ENCODE data around the gene HACD2. TPM values are rescaled to one million over a fixed set of nuclear protein-coding genes. Genes with fewer than 3 reads are reported as not detected.
"Not testable (repeated sequence)": the region's sequence is repeated elsewhere in the genome, so short reads cannot be mapped to it uniquely, and the experiment has no call there.

Gene HACD2
- polyA plus RNA-seq, 1 of the 3 experiments (the other 2 are of a cell fraction) = 13.8 TPM

DNA sequence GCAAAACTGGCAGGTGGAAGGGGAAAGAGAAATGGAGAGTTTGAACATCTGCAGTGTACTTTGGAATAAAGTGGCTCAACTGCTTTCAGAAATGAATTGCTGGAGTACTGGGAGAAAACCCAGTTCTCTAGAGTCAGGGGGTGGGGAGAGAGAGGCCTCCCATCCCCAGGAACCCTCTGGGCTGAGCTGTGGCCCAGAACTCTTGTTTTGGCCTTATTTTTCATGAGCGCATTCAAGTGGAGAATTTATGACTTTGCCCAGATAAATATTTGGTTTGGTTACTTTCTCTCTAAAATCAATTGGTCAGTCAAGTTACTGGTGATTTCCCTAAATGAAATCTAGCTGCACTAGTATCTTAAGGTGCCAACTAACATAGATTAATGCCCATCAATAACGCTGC is 28.7 kb upstream of the HACD2 start:
- Histone ChIP-seq H3K9me2 (no peaks in the 10 kb centered on the region), H3K4me3 (ENCODE audit: low read depth in 2 of 2, low read length in 1 of 2) (no peak overlapping the region), H4K20me1 (ENCODE audit: insufficient read depth) (no peaks in the 10 kb centered on the region), H3K4me1 (ENCODE audit: control insufficient read depth in 1 of 2, insufficient read depth in 2 of 2, low read depth in 1 of 2, low read length in 1 of 2) (no peaks in the 10 kb centered on the region; a peak in 1 of 4 replicates), H3K9ac (no peak overlapping the region), H3K4me2 (no peak overlapping the region), H3K79me2 (ENCODE audit: insufficient read depth) (peaks cover 5% of the 10 kb centered on the region; the same call in 1 of the 2 replicates), H3K27ac (ENCODE audit: low read depth in 2 of 2, low read length in 1 of 2) (no peak overlapping the region), H3K36me3 (replicated peaks in 1 of 2; ENCODE audit: control insufficient read depth in 1 of 2, insufficient read depth in 2 of 2, low read length in 1 of 2) (peaks cover 76 to 83% of the 10 kb centered on the region in 2 experiments), H3K27me3 (ENCODE audit: insufficient read depth) (no peaks in the 10 kb centered on the region), H2AFZ (ENCODE audit: low read depth) (no peak overlapping the region), H3F3A (replicated peaks; ENCODE audit: insufficient read depth) (peaks cover 27% of the 10 kb centered on the region), H3K9me3 (no peaks in the 10 kb centered on the region)
- DNase-seq = no peak
- 100% methylated on average over 2 of the region's 2 CpGs for WGBS (ENCODE audit: low lambda C conversion rate)
- ChIA-PET POLR2A (no interaction called here), CTCF (interaction anchor here (1.0 to 1.9 kb wide), 2 partner anchors 11 to 39 kb away, joined by 3 to 7 read pairs; no protein-coding TSS in a partner anchor)
- TF ChIP-seq ELF1 (IDR thresholded peaks at IDR 0.05) (no peak), RXRA (IDR thresholded peaks at IDR 0.05; ENCODE audit: borderline replicate concordance, low read depth) (no peak), RFX5 (IDR thresholded peaks at IDR 0.05; ENCODE audit: low read length) (no peak), FOXM1 (IDR thresholded peaks at IDR 0.05; ENCODE audit: low read depth) (no peak), RAD21 (IDR thresholded peaks at IDR 0.05; ENCODE audit: low read length) (no peak), EZH2phosphoT487 (IDR thresholded peaks at IDR 0.05; ENCODE audit: borderline replicate concordance, low read depth) (no peak), GABPA (IDR thresholded peaks at IDR 0.05; ENCODE audit: low read depth) (no peak), FOXJ3 (CRISPR knock-in tag; IDR thresholded peaks at IDR 0.05) (no peak), MEF2A (IDR thresholded peaks at IDR 0.05; ENCODE audit: borderline replicate concordance, low read depth) (no peak), NFIC (IDR thresholded peaks at IDR 0.05; ENCODE audit: borderline replicate concordance) (no peak), FOSL2 (IDR thresholded peaks at IDR 0.05; ENCODE audit: borderline replicate concordance, low read depth) (no peak), RCOR1 (IDR thresholded peaks at IDR 0.05; ENCODE audit: low read length) (no peak), TCF12 (IDR thresholded peaks at IDR 0.05) (no peak), TEAD4 (IDR thresholded peaks at IDR 0.05; ENCODE audit: borderline replicate concordance, insufficient read depth) (no peak)
- TF ChIP-seq, protein P1, sequence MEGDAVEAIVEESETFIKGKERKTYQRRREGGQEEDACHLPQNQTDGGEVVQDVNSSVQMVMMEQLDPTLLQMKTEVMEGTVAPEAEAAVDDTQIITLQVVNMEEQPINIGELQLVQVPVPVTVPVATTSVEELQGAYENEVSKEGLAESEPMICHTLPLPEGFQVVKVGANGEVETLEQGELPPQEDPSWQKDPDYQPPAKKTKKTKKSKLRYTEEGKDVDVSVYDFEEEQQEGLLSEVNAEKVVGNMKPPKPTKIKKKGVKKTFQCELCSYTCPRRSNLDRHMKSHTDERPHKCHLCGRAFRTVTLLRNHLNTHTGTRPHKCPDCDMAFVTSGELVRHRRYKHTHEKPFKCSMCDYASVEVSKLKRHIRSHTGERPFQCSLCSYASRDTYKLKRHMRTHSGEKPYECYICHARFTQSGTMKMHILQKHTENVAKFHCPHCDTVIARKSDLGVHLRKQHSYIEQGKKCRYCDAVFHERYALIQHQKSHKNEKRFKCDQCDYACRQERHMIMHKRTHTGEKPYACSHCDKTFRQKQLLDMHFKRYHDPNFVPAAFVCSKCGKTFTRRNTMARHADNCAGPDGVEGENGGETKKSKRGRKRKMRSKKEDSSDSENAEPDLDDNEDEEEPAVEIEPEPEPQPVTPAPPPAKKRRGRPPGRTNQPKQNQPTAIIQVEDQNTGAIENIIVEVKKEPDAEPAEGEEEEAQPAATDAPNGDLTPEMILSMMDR (IDR thresholded peaks at IDR 0.05) = no peak
- TF ChIP-seq, protein P2, sequence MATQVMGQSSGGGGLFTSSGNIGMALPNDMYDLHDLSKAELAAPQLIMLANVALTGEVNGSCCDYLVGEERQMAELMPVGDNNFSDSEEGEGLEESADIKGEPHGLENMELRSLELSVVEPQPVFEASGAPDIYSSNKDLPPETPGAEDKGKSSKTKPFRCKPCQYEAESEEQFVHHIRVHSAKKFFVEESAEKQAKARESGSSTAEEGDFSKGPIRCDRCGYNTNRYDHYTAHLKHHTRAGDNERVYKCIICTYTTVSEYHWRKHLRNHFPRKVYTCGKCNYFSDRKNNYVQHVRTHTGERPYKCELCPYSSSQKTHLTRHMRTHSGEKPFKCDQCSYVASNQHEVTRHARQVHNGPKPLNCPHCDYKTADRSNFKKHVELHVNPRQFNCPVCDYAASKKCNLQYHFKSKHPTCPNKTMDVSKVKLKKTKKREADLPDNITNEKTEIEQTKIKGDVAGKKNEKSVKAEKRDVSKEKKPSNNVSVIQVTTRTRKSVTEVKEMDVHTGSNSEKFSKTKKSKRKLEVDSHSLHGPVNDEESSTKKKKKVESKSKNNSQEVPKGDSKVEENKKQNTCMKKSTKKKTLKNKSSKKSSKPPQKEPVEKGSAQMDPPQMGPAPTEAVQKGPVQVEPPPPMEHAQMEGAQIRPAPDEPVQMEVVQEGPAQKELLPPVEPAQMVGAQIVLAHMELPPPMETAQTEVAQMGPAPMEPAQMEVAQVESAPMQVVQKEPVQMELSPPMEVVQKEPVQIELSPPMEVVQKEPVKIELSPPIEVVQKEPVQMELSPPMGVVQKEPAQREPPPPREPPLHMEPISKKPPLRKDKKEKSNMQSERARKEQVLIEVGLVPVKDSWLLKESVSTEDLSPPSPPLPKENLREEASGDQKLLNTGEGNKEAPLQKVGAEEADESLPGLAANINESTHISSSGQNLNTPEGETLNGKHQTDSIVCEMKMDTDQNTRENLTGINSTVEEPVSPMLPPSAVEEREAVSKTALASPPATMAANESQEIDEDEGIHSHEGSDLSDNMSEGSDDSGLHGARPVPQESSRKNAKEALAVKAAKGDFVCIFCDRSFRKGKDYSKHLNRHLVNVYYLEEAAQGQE (IDR thresholded peaks at IDR 0.05; ENCODE audit: low read depth, low read length) = no peak
- TF ChIP-seq, protein P3, sequence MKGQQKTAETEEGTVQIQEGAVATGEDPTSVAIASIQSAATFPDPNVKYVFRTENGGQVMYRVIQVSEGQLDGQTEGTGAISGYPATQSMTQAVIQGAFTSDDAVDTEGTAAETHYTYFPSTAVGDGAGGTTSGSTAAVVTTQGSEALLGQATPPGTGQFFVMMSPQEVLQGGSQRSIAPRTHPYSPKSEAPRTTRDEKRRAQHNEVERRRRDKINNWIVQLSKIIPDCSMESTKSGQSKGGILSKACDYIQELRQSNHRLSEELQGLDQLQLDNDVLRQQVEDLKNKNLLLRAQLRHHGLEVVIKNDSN (IDR thresholded peaks at IDR 0.05; ENCODE audit: borderline replicate concordance, low read depth) = no peak
- TF ChIP-seq, protein P4, sequence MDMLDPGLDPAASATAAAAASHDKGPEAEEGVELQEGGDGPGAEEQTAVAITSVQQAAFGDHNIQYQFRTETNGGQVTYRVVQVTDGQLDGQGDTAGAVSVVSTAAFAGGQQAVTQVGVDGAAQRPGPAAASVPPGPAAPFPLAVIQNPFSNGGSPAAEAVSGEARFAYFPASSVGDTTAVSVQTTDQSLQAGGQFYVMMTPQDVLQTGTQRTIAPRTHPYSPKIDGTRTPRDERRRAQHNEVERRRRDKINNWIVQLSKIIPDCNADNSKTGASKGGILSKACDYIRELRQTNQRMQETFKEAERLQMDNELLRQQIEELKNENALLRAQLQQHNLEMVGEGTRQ (IDR thresholded peaks at IDR 0.05; ENCODE audit: borderline replicate concordance, low read depth, low read length) = no peak

DNA sequence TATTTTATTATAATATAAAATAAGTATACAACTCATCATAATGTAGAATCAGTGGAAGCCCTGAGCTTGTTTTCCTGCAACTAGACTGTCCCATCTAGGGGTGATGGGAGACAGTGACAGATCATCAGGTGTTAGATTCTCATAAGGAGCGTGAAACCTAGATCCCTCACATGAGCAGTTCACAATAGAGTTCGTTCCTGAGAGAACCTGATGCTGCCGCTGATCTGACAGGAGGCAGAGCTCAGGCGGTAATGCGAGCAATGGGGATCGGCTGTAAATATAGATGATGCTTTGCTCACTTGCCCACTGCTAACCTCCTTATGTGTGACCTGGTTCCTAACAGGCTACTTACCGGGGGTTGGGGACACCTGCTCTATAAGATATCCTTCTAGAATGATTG is 26.8 kb upstream of the HACD2 start:
- WGBS (ENCODE audit: low lambda C conversion rate) = 97% methylated on average over 7 of the region's 7 CpGs
- POLR2A ChIA-PET; H3K4me2 ChIP-seq; H3K4me3 ChIP-seq (ENCODE audit: low read depth in 2 of 2, low read length in 1 of 2); H2AFZ ChIP-seq (ENCODE audit: low read depth); H3K79me2 ChIP-seq (ENCODE audit: insufficient read depth); H3K9me3 ChIP-seq; H3K27me3 ChIP-seq (ENCODE audit: insufficient read depth); H3K27ac ChIP-seq (ENCODE audit: low read depth in 2 of 2, low read length in 1 of 2); DNase-seq; H3K4me1 ChIP-seq (ENCODE audit: control insufficient read depth in 1 of 2, insufficient read depth in 2 of 2, low read depth in 1 of 2, low read length in 1 of 2); H4K20me1 ChIP-seq (ENCODE audit: insufficient read depth); H3K9ac ChIP-seq; H3K9me2 ChIP-seq: not testable (repeated sequence)
- CTCF ChIA-PET = interaction anchor here (1.1 to 2.1 kb wide), 2 partner anchors 30 to 112 kb away, joined by 3 to 5 read pairs; no protein-coding TSS in a partner anchor
- Histone ChIP-seq H3F3A (replicated peaks; ENCODE audit: insufficient read depth) (peaks cover 27% of the 10 kb centered on the region), H3K36me3 (replicated peaks in 1 of 2; ENCODE audit: control insufficient read depth in 1 of 2, insufficient read depth in 2 of 2, low read length in 1 of 2) (peaks cover 57 to 67% of the 10 kb centered on the region in 2 experiments)

All from SK-N-SH (cell line).